ENCODE results near the gene AP2M1.
A peak's percentile ranks its signal among the peaks of the same experiment; 100 is the strongest.

DNA sequence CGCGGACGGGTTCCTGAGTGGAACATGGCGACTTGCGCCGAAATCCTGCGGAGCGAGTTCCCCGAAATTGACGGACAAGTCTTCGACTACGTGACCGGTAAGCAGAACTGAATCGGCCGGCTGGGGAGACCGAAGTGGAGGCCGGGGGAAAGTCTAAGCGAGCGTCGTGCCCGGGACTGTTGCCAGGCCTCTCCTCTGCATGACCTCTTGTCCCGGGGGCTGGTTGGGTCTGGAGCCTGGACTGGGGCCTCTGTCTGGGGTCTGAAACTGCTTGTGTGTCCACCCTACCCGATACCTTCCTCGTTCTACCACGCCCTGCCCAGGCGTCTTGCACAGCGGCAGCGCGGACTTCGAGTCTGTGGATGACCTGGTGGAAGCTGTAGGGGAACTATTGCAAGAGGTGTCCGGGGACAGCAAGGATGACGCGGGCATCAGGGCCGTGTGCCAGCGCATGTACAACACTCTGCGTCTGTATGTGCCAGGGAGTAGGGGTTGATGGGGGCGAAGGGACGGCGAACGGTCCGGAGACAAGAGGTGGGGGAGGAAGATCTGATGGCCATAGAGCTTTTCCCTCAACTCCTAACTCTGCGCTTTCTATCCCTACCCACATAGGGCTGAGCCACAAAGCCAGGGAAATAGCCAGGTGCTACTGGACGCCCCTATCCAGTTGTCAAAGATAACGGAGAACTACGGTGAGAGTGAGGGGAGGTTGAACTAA lies 11.7 kb downstream of the AP2M1 start, which contains the start of gene ABCF3:
- TF ChIP-seq, protein P1, sequence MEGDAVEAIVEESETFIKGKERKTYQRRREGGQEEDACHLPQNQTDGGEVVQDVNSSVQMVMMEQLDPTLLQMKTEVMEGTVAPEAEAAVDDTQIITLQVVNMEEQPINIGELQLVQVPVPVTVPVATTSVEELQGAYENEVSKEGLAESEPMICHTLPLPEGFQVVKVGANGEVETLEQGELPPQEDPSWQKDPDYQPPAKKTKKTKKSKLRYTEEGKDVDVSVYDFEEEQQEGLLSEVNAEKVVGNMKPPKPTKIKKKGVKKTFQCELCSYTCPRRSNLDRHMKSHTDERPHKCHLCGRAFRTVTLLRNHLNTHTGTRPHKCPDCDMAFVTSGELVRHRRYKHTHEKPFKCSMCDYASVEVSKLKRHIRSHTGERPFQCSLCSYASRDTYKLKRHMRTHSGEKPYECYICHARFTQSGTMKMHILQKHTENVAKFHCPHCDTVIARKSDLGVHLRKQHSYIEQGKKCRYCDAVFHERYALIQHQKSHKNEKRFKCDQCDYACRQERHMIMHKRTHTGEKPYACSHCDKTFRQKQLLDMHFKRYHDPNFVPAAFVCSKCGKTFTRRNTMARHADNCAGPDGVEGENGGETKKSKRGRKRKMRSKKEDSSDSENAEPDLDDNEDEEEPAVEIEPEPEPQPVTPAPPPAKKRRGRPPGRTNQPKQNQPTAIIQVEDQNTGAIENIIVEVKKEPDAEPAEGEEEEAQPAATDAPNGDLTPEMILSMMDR (IDR thresholded peaks at IDR 0.05): no peak
- TF ChIP-seq ELF1 (IDR thresholded peaks at IDR 0.05): no peak
- TF ChIP-seq EP300 (IDR thresholded peaks at IDR 0.05; ENCODE audit: borderline replicate concordance in 1 of 2, low read depth in 1 of 2, low read length in 1 of 2): no peak
- TF ChIP-seq CHD2 (IDR thresholded peaks at IDR 0.05; ENCODE audit: low read length, partially characterized antibody): no peak
- TF ChIP-seq JUND (IDR thresholded peaks at IDR 0.05): no peak
- TF ChIP-seq, protein P2, sequence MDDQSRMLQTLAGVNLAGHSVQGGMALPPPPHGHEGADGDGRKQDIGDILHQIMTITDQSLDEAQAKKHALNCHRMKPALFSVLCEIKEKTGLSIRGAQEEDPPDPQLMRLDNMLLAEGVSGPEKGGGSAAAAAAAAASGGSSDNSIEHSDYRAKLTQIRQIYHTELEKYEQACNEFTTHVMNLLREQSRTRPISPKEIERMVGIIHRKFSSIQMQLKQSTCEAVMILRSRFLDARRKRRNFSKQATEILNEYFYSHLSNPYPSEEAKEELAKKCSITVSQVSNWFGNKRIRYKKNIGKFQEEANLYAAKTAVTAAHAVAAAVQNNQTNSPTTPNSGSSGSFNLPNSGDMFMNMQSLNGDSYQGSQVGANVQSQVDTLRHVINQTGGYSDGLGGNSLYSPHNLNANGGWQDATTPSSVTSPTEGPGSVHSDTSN (IDR thresholded peaks at IDR 0.05): no peak
- no peak for TF ChIP-seq EZH2phosphoT487 (IDR thresholded peaks at IDR 0.05; ENCODE audit: borderline replicate concordance, low read depth)
- no peak for TF ChIP-seq GABPA (IDR thresholded peaks at IDR 0.05; ENCODE audit: low read depth)
- TF ChIP-seq TAF1 (IDR thresholded peaks at IDR 0.05; ENCODE audit: borderline replicate concordance, low read depth, low read length): peak; percentile 79
- TF ChIP-seq NRF1 (IDR thresholded peaks at IDR 0.05; ENCODE audit: low read depth, low read length): no peak
- no peak for TF ChIP-seq FOSL2 (IDR thresholded peaks at IDR 0.05; ENCODE audit: borderline replicate concordance, low read depth)
- TF ChIP-seq SMC3 (IDR thresholded peaks at IDR 0.05; ENCODE audit: low read depth, low read length): 0 out of 2 replicates have a peak, but pooled peaks have one; percentile 0

Data from SK-N-SH (cell line).